HepG2 (cell line): ENCODE results near the gene ARL5B. TPM values are rescaled to one million over a fixed set of nuclear protein-coding genes. Genes with fewer than 3 reads are reported as not detected.

Source experiments
- ERF ChIP-seq: IDR thresholded peaks from 2 replicates; pipeline ENCODE4 v1.6.1; 2018; ENCODE audit warnings: missing biosample characterization, missing genetic modification reagents
- FOXA3 ChIP-seq: IDR thresholded peaks from 2 replicates; pipeline ENCODE4 v1.6.1; 2016; ENCODE audit warnings: missing genetic modification reagents, missing compliant biosample characterization
- FOXO1 ChIP-seq: sonication (generic); formaldehyde crosslinking; IDR thresholded peaks from 2 replicates; pipeline ENCODE4 v1.4.0; 2020; ENCODE audit warnings: missing genetic modification reagents
- HCFC1 ChIP-seq: fragments of 150-350 bp; IDR thresholded peaks from 2 replicates; pipeline ENCODE4 v1.6.1; 2014; ENCODE audit warnings: low read depth, low read length
- JUN ChIP-seq: sonication (generic); formaldehyde crosslinking; IDR thresholded peaks from 2 replicates; pipeline ENCODE4 v1.4.0; 2020; ENCODE audit warnings: mild to moderate bottlenecking, missing genetic modification reagents
- KIAA2018 ChIP-seq: sonication (generic); formaldehyde crosslinking; IDR thresholded peaks from 2 replicates; pipeline ENCODE4 v1.5.0; 2020; ENCODE audit warnings: mild to moderate bottlenecking, missing genetic modification reagents, borderline replicate concordance
- NCOA2 ChIP-seq: sonication (generic); formaldehyde crosslinking; IDR thresholded peaks from 2 replicates; pipeline ENCODE4 v1.8.0; 2022; ENCODE audit warnings: inconsistent platforms
- PREB ChIP-seq: sonication (generic); formaldehyde crosslinking; IDR thresholded peaks from 2 replicates; pipeline ENCODE4 v1.4.0; 2020; ENCODE audit warnings: missing genetic modification reagents
- PRPF4 ChIP-seq: fragments of 200-400 bp; formaldehyde crosslinking; IDR thresholded peaks from 2 replicates; pipeline ENCODE4 v1.6.1; 2016; ENCODE audit warnings: low read length, low read depth; ENCODE audit not compliant: poor library complexity, severe bottlenecking
- PTBP1 ChIP-seq: fragments of 200-400 bp; formaldehyde crosslinking; IDR thresholded peaks from 2 replicates; pipeline ENCODE4 v1.6.1; 2018; ENCODE audit warnings: low read length, low read depth; ENCODE audit not compliant: poor library complexity, severe bottlenecking
- REXO4 ChIP-seq: sonication (generic); formaldehyde crosslinking; IDR thresholded peaks from 2 replicates; pipeline ENCODE4 v1.8.0; 2022; ENCODE audit warnings: missing genetic modification reagents, mild to moderate bottlenecking, borderline replicate concordance
- SKIL ChIP-seq: sonication (generic); formaldehyde crosslinking; IDR thresholded peaks from 2 replicates; pipeline ENCODE4 v1.8.0; 2022; ENCODE audit warnings: missing genetic modification reagents, mild to moderate bottlenecking, moderate library complexity, borderline replicate concordance
- TCF12 ChIP-seq, 2 experiments: fragments of 450-650 bp in 1 of 2; sonication (generic) in 1 of 2; formaldehyde crosslinking in 1 of 2; IDR thresholded peaks; 2 replicates each; pipeline versions ENCODE4 v1.6.1 to v1.8.0; 2017 to 2022; ENCODE audit warnings: antibody characterized with exemption in 1 of 2, mild to moderate bottlenecking in 1 of 2, missing genetic modification reagents in 1 of 2, moderate library complexity in 1 of 2
- ZNF274 ChIP-seq: sonication (generic); formaldehyde crosslinking; IDR thresholded peaks from 2 replicates; pipeline ENCODE4 v1.5.1; 2020; ENCODE audit warnings: mild to moderate bottlenecking, missing genetic modification reagents
- ZNF569 ChIP-seq: sonication (generic); formaldehyde crosslinking; IDR thresholded peaks from 2 replicates; pipeline ENCODE4 v1.5.0; 2020; ENCODE audit warnings: mild to moderate bottlenecking, missing genetic modification reagents, moderate library complexity, borderline replicate concordance
- ZNF672 ChIP-seq: sonication (generic); formaldehyde crosslinking; IDR thresholded peaks from 2 replicates; pipeline ENCODE4 v1.8.1; 2022; ENCODE audit warnings: missing genetic modification reagents
- ZNF780A ChIP-seq: sonication (generic); formaldehyde crosslinking; IDR thresholded peaks from 2 replicates; pipeline ENCODE4 v1.8.0; 2022; ENCODE audit warnings: mild to moderate bottlenecking, missing genetic modification reagents, moderate library complexity
- polyA plus RNA-seq, 8 experiments: library from polyadenylated mRNA; depleted of rRNA in 3 of 8; stranded (reverse) in 7 of 8; unstranded in 1 of 8; fragments of >200 nt; fragmentation: Illumina TruSeq in 4 of 8; extraction: Trizol in 4 of 8; gene quantifications; 2 replicates each; pipeline versions ENCODE4 v1.2.1 to v1.2.3, GENCODE V29; 2011 to 2016; ENCODE audit warnings: low read depth in 4 of 8, missing spikeins in 1 of 8, mixed read lengths in 1 of 8; ENCODE audit not compliant: insufficient read depth in 1 of 8
- total RNA-seq, 5 experiments: library from RNA; depleted of rRNA; stranded (reverse); fragments of >200 nt; fragmentation: Illumina TruSeq; extraction: Trizol; gene quantifications; 2 replicates each; pipeline ENCODE4 v1.2.3, GENCODE V29; 2016; ENCODE audit warnings: low read depth in 1 of 5

The ARL5B gene
- total and polyA plus RNA-seq, 2 of the 13 experiments (the other 11 are each of a cell fraction or from before 2014, with no cell fraction given), result 26.6 to 32.7 TPM

- TF ChIP-seq KIAA2018 (CRISPR knock-in tag) (no peak), PREB (CRISPR knock-in tag) (no peak), ERF (peak; percentile 89), SKIL (CRISPR knock-in tag) (peak; percentile 74), HCFC1 (no peak), PTBP1 (no peak), FOXA3 (CRISPR knock-in tag) (peak; percentile 95), TCF12 (IDR thresholded peaks at IDR 0.05) (no peak), TCF12 (CRISPR knock-in tag; IDR thresholded peaks at IDR 0.05) (no peak), ZNF274 (CRISPR knock-in tag) (no peak), REXO4 (no peak), JUN (peak; percentile 94), FOXO1 (CRISPR knock-in tag) (peak; percentile 91), NCOA2 (CRISPR knock-in tag) (peak; percentile 95), ZNF780A (CRISPR knock-in tag) (no peak), ZNF569 (no peak), PRPF4 (no peak), ZNF672 (CRISPR knock-in tag) (no peak)
These were observed 48.7 kb upstream of the ARL5B start (continued) for GRCh38 chr10:18610517-18610916.
